Measurements from ENCODE around the gene KMT2A.

The KMT2A gene

DNA sequence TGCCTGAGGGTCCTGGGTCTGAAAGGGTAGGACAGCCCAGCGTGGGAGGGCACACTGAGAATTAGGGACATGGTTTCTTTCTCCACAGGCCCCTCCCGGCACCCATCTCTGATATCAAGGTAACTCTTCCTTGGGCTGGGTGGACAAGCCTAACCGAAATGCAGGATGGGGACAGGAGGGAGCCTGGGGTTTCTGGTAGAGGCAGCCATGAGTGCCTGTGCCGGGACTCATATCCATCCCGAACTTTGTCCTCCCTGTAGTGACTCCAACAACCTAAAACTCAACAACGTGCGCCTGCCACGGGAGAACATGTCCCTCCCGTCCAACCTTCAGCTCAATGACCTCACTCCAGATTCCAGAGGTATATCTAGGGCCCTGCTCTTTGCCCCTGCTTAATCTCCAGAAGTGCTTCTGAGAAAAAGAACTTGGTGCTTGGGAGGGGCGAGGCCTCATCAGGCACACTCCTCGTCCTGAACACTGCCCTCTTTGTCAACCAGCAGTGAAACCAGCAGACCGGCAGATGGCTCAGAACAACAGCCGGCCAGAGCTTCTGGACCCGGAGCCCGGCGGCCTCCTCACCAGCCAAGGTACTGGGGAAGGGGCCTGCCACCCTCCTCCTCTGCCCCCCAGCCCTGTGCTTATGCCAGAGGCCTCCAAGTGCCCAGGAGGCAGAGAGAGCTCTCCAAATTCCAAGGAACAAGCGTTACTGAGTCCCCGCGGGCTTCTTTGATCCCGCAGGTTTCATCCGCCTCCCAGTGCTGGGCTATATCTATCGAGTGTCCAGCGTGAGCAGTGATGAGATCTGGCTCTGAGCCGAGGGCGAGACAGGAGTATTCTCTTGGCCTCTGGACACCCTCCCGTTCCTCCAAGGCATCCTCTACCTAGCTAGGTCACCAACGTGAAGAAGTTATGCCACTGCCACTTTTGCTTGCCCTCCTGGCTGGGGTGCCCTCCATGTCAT lies 97.8 kb downstream of the KMT2A start:
- no peak for DNase-seq

GRCh38 chr11:118535261-118535660 lies 99.0 kb downstream of the KMT2A start:
- no peak for DNase-seq

GRCh38 chr11:118536726-118537125 lies 100.4 kb downstream of the KMT2A start:
- no peak for DNase-seq

GRCh38 chr11:118537409-118537980 lies 101.2 kb downstream of the KMT2A start:
- DNase-seq, result no peak

GRCh38 chr11:118544010-118544646 lies 107.8 kb downstream of the KMT2A start:
- no peak for DNase-seq

DNA sequence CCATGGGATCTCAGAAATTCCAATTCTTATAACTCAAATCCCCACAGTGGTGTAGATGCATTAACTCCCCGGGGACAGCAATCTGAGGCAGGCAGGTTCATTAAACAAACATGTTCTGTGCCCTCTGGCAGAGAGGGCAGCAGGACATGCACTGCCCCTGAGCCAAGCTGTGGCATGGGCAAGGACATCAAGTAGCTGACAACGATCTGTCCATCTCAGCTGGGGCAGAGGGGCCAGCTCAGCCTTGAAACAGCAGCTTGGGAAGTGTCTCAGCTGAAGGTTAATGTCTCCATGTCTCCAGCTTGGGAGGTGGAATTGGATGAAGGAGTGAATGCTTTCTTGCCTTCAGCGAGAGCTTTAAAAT lies 108.3 kb downstream of the KMT2A start:
- DNase-seq, result no peak

DNA sequence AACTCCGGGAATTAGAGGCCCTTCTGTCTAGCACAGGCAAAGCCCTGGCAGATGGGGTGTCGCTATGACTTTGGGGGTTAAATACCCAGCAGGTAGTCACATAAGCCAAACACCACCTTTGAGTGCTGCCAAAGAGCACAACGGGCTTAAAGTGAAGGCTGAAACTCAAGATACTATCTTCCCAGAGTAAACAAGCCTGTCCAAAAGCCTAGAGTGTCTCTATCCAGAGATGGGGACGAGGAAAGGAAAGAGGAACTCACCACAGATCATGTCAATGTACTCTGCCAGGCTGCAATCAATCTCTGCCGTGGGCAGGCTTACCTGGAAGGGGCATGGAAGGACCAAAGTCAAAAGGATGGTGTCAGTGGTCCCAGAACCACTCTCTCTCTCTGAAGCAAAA lies 109.2 kb downstream of the KMT2A start:
- DNase-seq, result no peak

DNA sequence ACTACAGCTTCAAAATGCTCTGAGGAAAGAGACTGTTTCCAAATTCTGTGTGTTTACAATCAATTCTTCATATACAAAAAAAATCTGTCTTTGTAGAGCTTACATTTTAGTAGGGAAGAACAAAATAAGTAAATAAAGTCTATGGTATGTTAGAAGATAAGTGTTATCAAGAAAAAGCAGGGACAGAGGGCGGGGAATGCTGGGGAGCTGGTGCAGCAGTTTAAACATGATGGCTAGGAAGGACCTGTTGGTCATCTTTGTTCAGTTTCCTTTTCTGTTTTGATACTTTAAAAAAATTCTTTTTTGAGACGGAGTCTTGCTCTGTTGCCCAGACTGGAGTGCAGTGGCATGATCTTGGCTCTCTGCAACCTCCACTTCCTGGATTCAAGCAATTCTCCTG lies 110.8 kb downstream of the KMT2A start:
- DNase-seq, result no peak

GRCh38 chr11:118552341-118552740 lies 116.0 kb downstream of the KMT2A start:
- no peak for DNase-seq

DNA sequence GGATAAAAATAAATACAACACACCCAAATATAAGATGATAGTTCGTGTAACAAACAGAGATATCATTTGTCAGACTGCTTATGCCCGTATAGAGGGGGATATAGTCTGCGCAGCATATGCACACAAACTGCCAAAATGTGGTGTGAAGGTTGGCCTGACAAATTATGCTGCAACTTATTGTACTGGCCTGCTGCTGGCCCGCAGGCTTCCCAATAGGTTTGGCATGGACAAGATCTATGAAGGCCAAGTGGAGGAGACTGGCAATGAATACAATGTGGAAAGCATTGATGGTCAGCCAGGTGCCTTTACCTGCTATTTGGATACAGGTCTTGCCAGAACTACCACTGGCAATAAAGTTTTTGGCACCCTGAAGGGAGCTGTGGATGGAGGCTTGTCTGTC lies 124.5 kb downstream of the KMT2A start:
- DNase-seq, result no peak

DNA sequence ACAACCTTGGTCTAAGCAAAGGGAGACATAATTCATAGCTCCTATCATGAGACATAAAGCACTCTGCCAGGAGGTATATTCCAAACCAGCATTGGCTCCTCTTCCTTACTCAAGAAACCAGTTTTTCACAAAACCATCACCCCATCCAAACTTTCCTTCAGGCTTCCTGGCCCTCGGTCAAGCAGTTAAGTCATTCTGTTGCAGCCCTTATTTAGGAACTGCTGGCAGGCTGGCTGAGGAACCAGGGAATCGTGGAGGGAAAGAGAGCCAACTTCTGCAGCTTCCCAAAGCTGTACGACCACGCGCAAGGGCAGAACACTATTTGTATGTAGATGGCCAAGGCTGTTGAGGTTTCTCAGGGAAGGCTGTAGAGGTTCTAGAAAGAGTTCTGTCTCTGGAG lies 128.8 kb downstream of the KMT2A start:
- no peak for DNase-seq

DNA sequence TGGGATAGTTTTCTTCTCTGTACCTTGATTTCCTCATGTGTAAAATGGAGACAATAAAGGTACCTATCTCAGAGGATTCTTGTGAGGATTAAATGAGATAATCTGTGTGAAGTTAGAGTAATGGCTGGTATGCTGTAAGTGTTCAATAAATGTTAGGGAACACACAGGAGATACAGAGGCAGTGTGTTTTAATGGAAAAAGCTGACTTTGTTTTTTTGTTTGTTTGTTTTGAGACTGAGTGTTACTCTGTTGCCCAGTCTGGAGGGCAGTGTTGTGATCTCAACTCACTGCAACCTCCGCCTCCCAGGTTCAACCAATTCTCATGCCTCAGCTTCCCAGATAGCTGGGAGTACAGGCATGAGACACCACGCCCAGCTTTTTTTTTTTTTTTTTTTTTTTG lies 133.4 kb downstream of the KMT2A start:
- no peak for DNase-seq

DNA sequence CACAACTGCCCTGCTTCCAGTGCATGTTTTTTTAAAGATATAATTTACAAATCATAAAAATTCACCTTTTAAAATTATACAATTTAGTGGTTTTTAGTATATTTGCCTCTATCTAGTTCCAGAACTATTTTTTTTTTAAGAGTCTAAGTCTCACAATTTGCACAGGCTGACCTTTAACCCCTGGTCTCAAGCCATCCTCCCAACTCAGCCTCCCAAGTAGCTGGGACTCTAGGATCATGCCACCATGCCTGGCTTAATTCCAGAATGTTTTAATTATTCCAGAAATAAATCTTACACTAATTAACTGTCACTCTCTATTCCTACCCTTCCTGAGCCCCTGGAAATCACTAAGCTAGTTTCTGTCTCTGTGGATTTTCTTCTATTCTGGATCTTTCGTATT lies 134.5 kb downstream of the KMT2A start:
- no peak for DNase-seq

DNA sequence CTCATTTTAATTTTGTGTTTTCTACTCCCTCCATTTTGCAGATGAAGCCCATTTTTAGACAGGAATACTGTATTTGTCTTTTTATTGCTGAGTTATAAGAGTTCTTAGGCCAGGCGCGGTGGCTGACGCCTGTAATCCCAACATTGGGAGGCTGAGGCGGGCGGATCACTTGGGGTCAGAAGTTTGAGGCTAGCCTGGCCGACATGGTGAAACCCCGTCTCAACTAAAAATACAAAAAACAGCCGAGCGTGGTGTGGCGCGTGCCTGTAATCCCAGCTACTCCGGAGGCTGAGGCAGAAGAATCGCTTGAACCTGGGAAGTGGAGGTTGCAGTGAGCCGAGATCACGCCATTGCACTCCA lies 135.4 kb downstream of the KMT2A start:
- peak; percentile 27 for DNase-seq

GRCh38 chr11:118572061-118572980 lies 136.0 kb downstream of the KMT2A start, which contains the start of gene ARCN1:
Gene ARCN1, plus strand, starts transcription at chr11:118572409. Its CDS starts 139 bp downstream, at chr11:118572548.
- peak; percentile 83 for DNase-seq

DNA sequence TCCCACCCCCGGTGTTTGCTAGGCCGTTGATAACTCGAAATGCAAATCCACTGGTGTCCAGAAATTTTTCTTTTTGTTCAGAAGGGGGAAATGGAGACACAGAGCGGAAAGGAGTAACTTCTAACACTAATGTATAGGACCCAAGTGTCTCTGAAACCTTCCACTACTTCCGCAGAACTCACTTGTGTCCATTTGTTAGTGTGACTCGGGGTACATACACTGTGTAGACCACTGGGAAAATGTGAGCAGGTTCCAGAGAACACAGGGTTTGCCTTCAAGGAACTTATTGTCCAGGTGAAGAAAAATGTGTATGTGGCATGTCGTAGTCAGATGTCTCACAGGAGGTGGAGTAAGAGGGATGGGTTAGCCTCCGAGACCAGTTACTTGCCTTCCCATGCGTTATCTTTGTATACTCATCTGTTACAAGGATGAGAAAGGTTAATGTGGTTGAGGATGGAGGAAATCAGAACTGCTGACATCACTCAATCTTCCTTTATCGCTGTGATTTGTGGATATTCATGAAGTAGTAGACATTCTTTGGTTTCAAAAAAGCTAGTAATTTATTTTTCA lies 136.8 kb downstream of the KMT2A start:
- DNase-seq, result peak; percentile 41

DNA sequence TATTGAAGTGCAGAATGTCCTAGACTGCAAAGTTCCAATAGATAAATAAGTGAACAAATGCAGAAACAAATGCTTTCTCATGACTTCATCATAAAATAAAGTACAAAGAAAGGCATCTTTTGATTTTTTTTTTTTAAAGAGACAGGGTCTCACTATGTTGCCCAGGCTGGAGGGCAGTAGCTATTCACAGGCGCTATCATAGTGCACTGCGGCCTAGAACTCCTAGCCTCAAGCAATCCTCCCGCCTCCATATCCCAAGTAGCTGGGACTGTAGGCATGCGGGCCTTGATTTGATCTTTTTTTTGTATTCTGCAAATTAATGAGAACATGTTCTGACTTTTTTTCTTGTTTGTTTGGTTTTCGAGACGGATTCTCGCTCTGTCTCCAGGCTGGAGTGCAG lies 138.3 kb downstream of the KMT2A start:
- DNase-seq, result no peak

All from stimulated activated CD4-positive, alpha-beta T cell treated with anti-CD3 and anti-CD28 coated beads, Interleukin-15, amount 100 ng/mL, for 24 hours (primary cell).